Measurements from ENCODE around the gene ZNF415.
"Not testable (repeated sequence)": the region's sequence is repeated elsewhere in the genome, so short reads cannot be mapped to it uniquely, and the experiment has no call there.

Gene ZNF415

GRCh38 chr19:53132141-53132991 lies at the start of gene ZNF415:
ZNF415 (minus strand) TSS chr19:53132910; CDS start chr19:53122676, 10,234 bp downstream.
- DNase-seq (ENCODE audit: low read depth): peak; percentile 4

GRCh38 chr19:53182202-53182601 lies 49.5 kb upstream of the ZNF415 start:
- DNase-seq (ENCODE audit: low read depth): no peak

GRCh38 chr19:53177986-53178385 lies 45.3 kb upstream of the ZNF415 start:
- DNase-seq (ENCODE audit: low read depth): no peak

- no peak for DNase-seq (ENCODE audit: low read depth)
Observed at GRCh38 chr19:53172889-53173288, 40.2 kb upstream of the ZNF415 start.

- no peak for DNase-seq (ENCODE audit: low read depth)
Observed at GRCh38 chr19:53165691-53166091, 33.0 kb upstream of the ZNF415 start.

- DNase-seq (ENCODE audit: low read depth): no peak
Observed at GRCh38 chr19:53161123-53161522, 28.4 kb upstream of the ZNF415 start.

- DNase-seq (ENCODE audit: low read depth): no peak
Observed at GRCh38 chr19:53160350-53160749, 27.6 kb upstream of the ZNF415 start.

- no peak for DNase-seq (ENCODE audit: low read depth)
Observed at GRCh38 chr19:53158119-53158656, 25.5 kb upstream of the ZNF415 start.

GRCh38 chr19:53157626-53158025 lies 24.9 kb upstream of the ZNF415 start:
- DNase-seq (ENCODE audit: low read depth): no peak

- no peak for DNase-seq (ENCODE audit: low read depth)
Observed at GRCh38 chr19:53156850-53157249, 24.1 kb upstream of the ZNF415 start.

- DNase-seq (ENCODE audit: low read depth): no peak
Observed at GRCh38 chr19:53147645-53148044, 14.9 kb upstream of the ZNF415 start.

- DNase-seq (ENCODE audit: low read depth): no peak
Observed at GRCh38 chr19:53140351-53140750, 7.6 kb upstream of the ZNF415 start.

- DNase-seq (ENCODE audit: low read depth): no peak
Observed at GRCh38 chr19:53136432-53136831, 3.7 kb upstream of the ZNF415 start.

- no peak for DNase-seq (ENCODE audit: low read depth)
Observed at GRCh38 chr19:53131727-53132126, 983 bp downstream of the ZNF415 start.

GRCh38 chr19:53131085-53131590 lies 1.6 kb downstream of the ZNF415 start:
- DNase-seq (ENCODE audit: low read depth): no peak

GRCh38 chr19:53130506-53130905 lies 2.2 kb downstream of the ZNF415 start:
- no peak for DNase-seq (ENCODE audit: low read depth)

GRCh38 chr19:53126733-53127526 lies 5.8 kb downstream of the ZNF415 start:
- DNase-seq (ENCODE audit: low read depth): not testable (repeated sequence)

- DNase-seq (ENCODE audit: low read depth): no peak
Observed at GRCh38 chr19:53123400-53123799, 9.3 kb downstream of the ZNF415 start.

GRCh38 chr19:53112286-53112685 lies 20.4 kb downstream of the ZNF415 start:
- no peak for DNase-seq (ENCODE audit: low read depth)

- DNase-seq (ENCODE audit: low read depth): no peak
Observed at GRCh38 chr19:53109527-53109926, 23.2 kb downstream of the ZNF415 start.

GRCh38 chr19:53103234-53104203 lies 29.2 kb downstream of the ZNF415 start, which contains the start of gene ZNF160:
ZNF160 (minus strand) TSS chr19:53103422; CDS start chr19:53086276, 17,146 bp downstream.
- DNase-seq (ENCODE audit: low read depth): peak; percentile 99
